SK-N-SH treated with all-trans-retinoic acid at 6 μM for 48 hours (cell line): ENCODE results near the gene ADAM19.

Source experiments
- ATAC-seq: fragments of 200-7000 bp; cut with Tn5 transposase; 3 replicates; pipeline ENCODE4 v1.9.1; 2020; ENCODE audit warnings: mild to moderate bottlenecking, moderate library complexity
- ARNTL ChIP-seq: fragments of 450-650 bp; formaldehyde crosslinking; IDR thresholded peaks from 2 replicates; pipeline ENCODE4 v1.5.0; 2020; ENCODE audit warnings: low read depth, mild to moderate bottlenecking, moderate library complexity, borderline replicate concordance
- BACH2 ChIP-seq: fragments of 250-450 bp; sonication (Bioruptor Pico); IDR thresholded peaks from 2 replicates; pipeline ENCODE4 v1.9.0; 2021; ENCODE audit warnings: mild to moderate bottlenecking, borderline replicate concordance
- CSDC2 ChIP-seq: fragments of 250-450 bp; sonication (Bioruptor Pico); IDR thresholded peaks from 2 replicates; pipeline ENCODE4 v1.5.0; 2020; ENCODE audit warnings: mild to moderate bottlenecking, moderate library complexity
- ESRRG ChIP-seq: fragments of 250-450 bp; sonication (Bioruptor Pico); IDR thresholded peaks from 2 replicates; pipeline ENCODE4 v1.6.1; 2021; ENCODE audit warnings: mild to moderate bottlenecking
- GLIS3 ChIP-seq: fragments of 250-450 bp; sonication (Bioruptor Pico); IDR thresholded peaks from 2 replicates; pipeline ENCODE4 v1.5.0; 2020; ENCODE audit warnings: mild to moderate bottlenecking, moderate library complexity
- ISL1 ChIP-seq: fragments of 250-450 bp; sonication (Bioruptor Pico); IDR thresholded peaks from 2 replicates; pipeline ENCODE4 v2.1.2; 2022; ENCODE audit warnings: mild to moderate bottlenecking, moderate library complexity
- OSR1 ChIP-seq: fragments of 250-450 bp; sonication (Bioruptor Pico); IDR thresholded peaks from 2 replicates; pipeline ENCODE4 v1.8.0; 2022; ENCODE audit warnings: moderate library complexity, mild to moderate bottlenecking, inconsistent platforms
- PPARA ChIP-seq: fragments of 250-450 bp; sonication (Bioruptor Pico); IDR thresholded peaks from 2 replicates; pipeline ENCODE4 v1.5.0; 2020; ENCODE audit warnings: mild to moderate bottlenecking, borderline replicate concordance
- RARB ChIP-seq: fragments of 250-450 bp; sonication (Bioruptor Pico); IDR thresholded peaks from 2 replicates; pipeline ENCODE4 v1.8.0; 2021; ENCODE audit warnings: mild to moderate bottlenecking, moderate library complexity
- SNAI2 ChIP-seq: fragments of 250-450 bp; sonication (Bioruptor Pico); IDR thresholded peaks from 2 replicates; pipeline ENCODE4 v1.5.0; 2020; ENCODE audit warnings: mild to moderate bottlenecking, moderate library complexity
- TCF4 ChIP-seq: fragments of 250-450 bp; sonication (Bioruptor Pico); IDR thresholded peaks from 2 replicates; pipeline ENCODE4 v1.8.0; 2021; ENCODE audit warnings: mild to moderate bottlenecking, moderate library complexity, borderline replicate concordance
- TOX ChIP-seq: fragments of 250-450 bp; sonication (Bioruptor Pico); IDR thresholded peaks from 2 replicates; pipeline ENCODE4 v1.8.0; 2021; ENCODE audit warnings: mild to moderate bottlenecking, moderate library complexity, borderline replicate concordance
- ZC3H10 ChIP-seq: fragments of 250-450 bp; sonication (Bioruptor Pico); IDR thresholded peaks from 2 replicates; pipeline ENCODE4 v1.5.1; 2021; ENCODE audit warnings: mild to moderate bottlenecking, moderate library complexity
- ZFP3 ChIP-seq: fragments of 250-450 bp; sonication (Bioruptor Pico); IDR thresholded peaks from 2 replicates; pipeline ENCODE4 v1.5.0; 2020; ENCODE audit warnings: mild to moderate bottlenecking, moderate library complexity
- ZFP30 ChIP-seq: fragments of 450-650 bp; formaldehyde crosslinking; IDR thresholded peaks from 2 replicates; pipeline ENCODE4 v1.5.0; 2022; ENCODE audit warnings: mild to moderate bottlenecking, moderate library complexity
- ZNF565 ChIP-seq: fragments of 450-650 bp; formaldehyde crosslinking; conservative IDR thresholded peaks from 2 replicates; pipeline ENCODE4 v1.5.0; 2020; ENCODE audit warnings: low read depth, mild to moderate bottlenecking, moderate library complexity
- ZNF70 ChIP-seq: fragments of 450-650 bp; formaldehyde crosslinking; IDR thresholded peaks from 2 replicates; pipeline ENCODE4 v1.5.0; 2020; ENCODE audit warnings: mild to moderate bottlenecking, moderate library complexity
- ZNF8 ChIP-seq: fragments of 450-650 bp; formaldehyde crosslinking; IDR thresholded peaks from 2 replicates; pipeline ENCODE4 v1.5.0; 2020; ENCODE audit warnings: mild to moderate bottlenecking, moderate library complexity
- TF ChIP-seq, protein P1 (sequence below): fragments of 250-450 bp; sonication (Bioruptor Pico); IDR thresholded peaks from 2 replicates; pipeline ENCODE4 v1.5.1; 2021; ENCODE audit warnings: mild to moderate bottlenecking, moderate library complexity
- TF ChIP-seq, protein P2 (sequence below): fragments of 250-450 bp; sonication (Bioruptor Pico); IDR thresholded peaks from 2 replicates; pipeline ENCODE4 v1.8.0; 2021; ENCODE audit warnings: low read depth, mild to moderate bottlenecking, moderate library complexity, borderline replicate concordance
- TF ChIP-seq, protein P3 (sequence below): fragments of 250-450 bp; sonication (Bioruptor Pico); IDR thresholded peaks from 2 replicates; pipeline ENCODE4 v1.5.0; 2020; ENCODE audit warnings: mild to moderate bottlenecking, moderate library complexity

Gene ADAM19

DNA sequence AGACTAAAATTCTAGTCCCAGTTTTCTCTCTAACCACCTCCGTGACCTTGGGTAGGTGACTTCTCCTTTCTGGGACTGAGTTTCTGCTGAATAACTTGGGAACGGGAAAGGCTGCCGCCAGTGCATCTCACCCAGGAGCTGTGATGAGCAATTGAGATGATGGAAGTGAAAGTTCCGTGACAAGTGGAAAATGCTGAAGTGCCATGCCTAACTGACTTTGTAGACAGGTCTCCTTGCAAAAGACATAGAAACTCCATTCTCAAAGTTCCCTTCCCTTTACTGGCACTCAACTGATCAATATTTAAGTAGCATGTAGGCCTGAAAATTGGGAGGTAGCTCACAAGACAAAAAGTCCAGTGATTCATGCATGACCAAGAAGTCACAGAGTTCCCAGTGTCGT is 6.3 kb upstream of the ADAM19 start:
- ATAC-seq = no peak
- TF ChIP-seq ARNTL (no peak), ISL1 (CRISPR knock-in tag) (no peak), RARB (CRISPR knock-in tag) (no peak), BACH2 (CRISPR knock-in tag) (no peak), TCF4 (CRISPR knock-in tag) (no peak), ZNF70 (CRISPR knock-in tag) (no peak)
- TF ChIP-seq, protein P1, sequence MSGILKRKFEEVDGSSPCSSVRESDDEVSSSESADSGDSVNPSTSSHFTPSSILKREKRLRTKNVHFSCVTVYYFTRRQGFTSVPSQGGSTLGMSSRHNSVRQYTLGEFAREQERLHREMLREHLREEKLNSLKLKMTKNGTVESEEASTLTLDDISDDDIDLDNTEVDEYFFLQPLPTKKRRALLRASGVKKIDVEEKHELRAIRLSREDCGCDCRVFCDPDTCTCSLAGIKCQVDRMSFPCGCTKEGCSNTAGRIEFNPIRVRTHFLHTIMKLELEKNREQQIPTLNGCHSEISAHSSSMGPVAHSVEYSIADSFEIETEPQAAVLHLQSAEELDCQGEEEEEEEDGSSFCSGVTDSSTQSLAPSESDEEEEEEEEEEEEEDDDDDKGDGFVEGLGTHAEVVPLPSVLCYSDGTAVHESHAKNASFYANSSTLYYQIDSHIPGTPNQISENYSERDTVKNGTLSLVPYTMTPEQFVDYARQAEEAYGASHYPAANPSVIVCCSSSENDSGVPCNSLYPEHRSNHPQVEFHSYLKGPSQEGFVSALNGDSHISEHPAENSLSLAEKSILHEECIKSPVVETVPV (CRISPR knock-in tag) = no peak
- TF ChIP-seq, protein P2, sequence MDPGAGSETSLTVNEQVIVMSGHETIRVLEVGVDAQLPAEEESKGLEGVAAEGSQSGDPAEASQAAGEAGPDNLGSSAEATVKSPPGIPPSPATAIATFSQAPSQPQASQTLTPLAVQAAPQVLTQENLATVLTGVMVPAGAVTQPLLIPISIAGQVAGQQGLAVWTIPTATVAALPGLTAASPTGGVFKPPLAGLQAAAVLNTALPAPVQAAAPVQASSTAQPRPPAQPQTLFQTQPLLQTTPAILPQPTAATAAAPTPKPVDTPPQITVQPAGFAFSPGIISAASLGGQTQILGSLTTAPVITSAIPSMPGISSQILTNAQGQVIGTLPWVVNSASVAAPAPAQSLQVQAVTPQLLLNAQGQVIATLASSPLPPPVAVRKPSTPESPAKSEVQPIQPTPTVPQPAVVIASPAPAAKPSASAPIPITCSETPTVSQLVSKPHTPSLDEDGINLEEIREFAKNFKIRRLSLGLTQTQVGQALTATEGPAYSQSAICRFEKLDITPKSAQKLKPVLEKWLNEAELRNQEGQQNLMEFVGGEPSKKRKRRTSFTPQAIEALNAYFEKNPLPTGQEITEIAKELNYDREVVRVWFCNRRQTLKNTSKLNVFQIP = no peak
- TF ChIP-seq, protein P3, sequence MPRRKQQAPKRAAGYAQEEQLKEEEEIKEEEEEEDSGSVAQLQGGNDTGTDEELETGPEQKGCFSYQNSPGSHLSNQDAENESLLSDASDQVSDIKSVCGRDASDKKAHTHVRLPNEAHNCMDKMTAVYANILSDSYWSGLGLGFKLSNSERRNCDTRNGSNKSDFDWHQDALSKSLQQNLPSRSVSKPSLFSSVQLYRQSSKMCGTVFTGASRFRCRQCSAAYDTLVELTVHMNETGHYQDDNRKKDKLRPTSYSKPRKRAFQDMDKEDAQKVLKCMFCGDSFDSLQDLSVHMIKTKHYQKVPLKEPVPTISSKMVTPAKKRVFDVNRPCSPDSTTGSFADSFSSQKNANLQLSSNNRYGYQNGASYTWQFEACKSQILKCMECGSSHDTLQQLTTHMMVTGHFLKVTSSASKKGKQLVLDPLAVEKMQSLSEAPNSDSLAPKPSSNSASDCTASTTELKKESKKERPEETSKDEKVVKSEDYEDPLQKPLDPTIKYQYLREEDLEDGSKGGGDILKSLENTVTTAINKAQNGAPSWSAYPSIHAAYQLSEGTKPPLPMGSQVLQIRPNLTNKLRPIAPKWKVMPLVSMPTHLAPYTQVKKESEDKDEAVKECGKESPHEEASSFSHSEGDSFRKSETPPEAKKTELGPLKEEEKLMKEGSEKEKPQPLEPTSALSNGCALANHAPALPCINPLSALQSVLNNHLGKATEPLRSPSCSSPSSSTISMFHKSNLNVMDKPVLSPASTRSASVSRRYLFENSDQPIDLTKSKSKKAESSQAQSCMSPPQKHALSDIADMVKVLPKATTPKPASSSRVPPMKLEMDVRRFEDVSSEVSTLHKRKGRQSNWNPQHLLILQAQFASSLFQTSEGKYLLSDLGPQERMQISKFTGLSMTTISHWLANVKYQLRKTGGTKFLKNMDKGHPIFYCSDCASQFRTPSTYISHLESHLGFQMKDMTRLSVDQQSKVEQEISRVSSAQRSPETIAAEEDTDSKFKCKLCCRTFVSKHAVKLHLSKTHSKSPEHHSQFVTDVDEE (CRISPR knock-in tag) = no peak

DNA sequence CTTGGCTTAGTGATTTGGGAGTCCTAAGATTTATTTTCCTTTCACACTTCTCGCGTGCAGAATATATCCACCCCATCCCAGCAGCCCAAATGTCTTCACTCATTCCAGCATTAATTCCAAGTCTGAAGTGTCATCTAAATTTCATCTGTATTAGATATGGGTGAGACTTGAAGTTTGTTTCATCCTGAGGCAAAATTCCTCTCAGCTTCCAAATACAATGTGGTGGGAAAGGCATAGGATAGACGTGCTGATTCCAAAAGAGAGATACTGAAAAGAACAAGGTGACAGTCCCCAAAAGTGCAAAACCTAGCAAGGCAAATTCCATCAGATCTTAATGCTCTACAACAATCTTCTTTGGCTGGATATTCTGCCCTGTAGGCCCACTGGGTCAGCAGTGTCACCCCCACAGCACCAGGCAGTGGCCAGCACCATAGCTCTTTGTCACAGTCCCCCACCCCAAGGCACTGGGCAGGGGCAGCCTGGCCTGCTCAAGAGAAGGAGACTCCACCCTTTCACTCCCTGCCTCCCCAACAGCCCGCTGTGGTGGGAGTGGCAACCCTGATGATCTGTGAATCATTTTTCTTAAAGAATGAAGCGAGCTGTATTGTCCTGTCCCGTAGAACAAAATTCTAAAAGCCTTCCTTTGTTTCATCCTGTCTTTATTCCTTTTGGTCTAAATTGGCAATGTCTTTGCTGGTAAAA is 2.7 kb upstream of the ADAM19 start:
- ATAC-seq = no peak
- TF ChIP-seq GLIS3 (no peak), BACH2 (CRISPR knock-in tag) (no peak), ZFP30 (CRISPR knock-in tag) (no peak), ZNF565 (CRISPR knock-in tag) (no peak), TCF4 (CRISPR knock-in tag) (no peak), PPARA (CRISPR knock-in tag) (no peak), OSR1 (no peak), SNAI2 (no peak), ARNTL (no peak), ZFP3 (CRISPR knock-in tag) (no peak), RARB (CRISPR knock-in tag) (no peak), ZNF8 (CRISPR knock-in tag) (no peak), CSDC2 (CRISPR knock-in tag) (no peak), ESRRG (CRISPR knock-in tag) (no peak), ZNF70 (CRISPR knock-in tag) (no peak), TOX (no peak), ISL1 (CRISPR knock-in tag) (no peak), ZC3H10 (CRISPR knock-in tag) (no peak)
- TF ChIP-seq, protein P3 (CRISPR knock-in tag) = no peak
- TF ChIP-seq, protein P2 = no peak
- TF ChIP-seq, all 23 proteins: peak for 0
